Urinary bladder (tissue), 4 donors: ENCODE measurements around the gene JAKMIP1. TPM values are rescaled to one million over a fixed set of nuclear protein-coding genes. Genes with fewer than 3 reads are reported as not detected.

Experiments used
- DNase-seq: peaks from one replicate; pipeline ENCODE4 v3.0.0-alpha.2; 2015; ENCODE audit errors: extremely low spot score
- H3K27ac ChIP-seq: one replicate; pipeline ENCODE4 v1.5.1; 2013; ENCODE audit warnings: low read depth, mild to moderate bottlenecking, moderate library complexity
- H3K36me3 ChIP-seq: one replicate; pipeline ENCODE4 v1.6.1; 2013; ENCODE audit warnings: mild to moderate bottlenecking, moderate library complexity; ENCODE audit not compliant: insufficient read depth
- H3K4me1 ChIP-seq: one replicate; pipeline ENCODE4 v1.6.1; 2013; ENCODE audit warnings: mild to moderate bottlenecking, moderate library complexity; ENCODE audit not compliant: insufficient read depth
- H3K4me3 ChIP-seq: one replicate; pipeline ENCODE4 v1.5.1; 2013; ENCODE audit warnings: low read depth, low read length
- WGBS: extraction: QIAGEN DNeasy Blood & Tissue Kit; methylation state at CpG from one replicate; pipeline ENCODE4 v1.1.7; 2013; 5-methylcytosine and 5-hydroxymethylcytosine counted together
- polyA plus RNA-seq: library from polyadenylated mRNA; stranded (reverse); fragments of 200-250 nt; gene quantifications from one replicate; pipeline ENCODE4 v1.2.3, GENCODE V29; 2013
- total RNA-seq: library from RNA; depleted of rRNA; stranded (reverse); fragments of >200 nt; gene quantifications from one replicate; pipeline ENCODE4 v1.2.3, GENCODE V29; 2014
- donor health status: healthy with polysubstance abuse.
- donor health status: healthy.

Gene JAKMIP1
- total and polyA plus RNA-seq, 2 donors, result 0.58 to 0.61 TPM

DNA sequence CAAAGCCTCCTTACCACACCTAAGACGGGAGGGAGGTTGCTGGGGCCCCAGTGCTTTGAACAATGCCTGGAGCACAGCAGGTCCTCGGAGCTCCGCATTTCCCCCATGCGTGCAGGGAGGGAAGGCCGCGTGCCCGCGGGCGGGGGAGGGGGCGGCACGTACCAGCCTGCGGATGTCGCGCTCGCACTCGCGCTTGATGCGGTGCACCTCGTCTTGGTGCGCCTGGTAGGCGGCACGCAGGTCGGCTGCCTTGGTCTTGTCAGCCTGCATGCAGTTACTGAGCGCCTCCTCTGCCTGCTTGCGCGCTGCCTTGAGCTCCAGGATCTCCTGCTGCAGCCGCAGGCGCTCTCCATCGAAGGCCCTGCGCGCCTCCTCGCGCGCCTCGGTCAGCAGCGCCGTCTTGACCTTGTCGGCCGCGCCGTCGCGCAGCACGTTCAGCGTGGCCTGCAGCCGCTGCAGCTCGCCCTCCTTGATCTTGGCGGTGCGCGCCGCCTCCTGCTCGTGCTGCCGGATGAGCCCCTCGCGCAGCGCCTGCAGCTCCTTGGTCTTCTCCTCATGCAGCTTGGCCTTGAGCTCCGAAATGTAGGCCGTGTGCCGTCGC, 94.9 kb downstream of the JAKMIP1 start:
- Histone ChIP-seq H3K27ac (no peak overlapping the region), H3K36me3 (no peaks in the 10 kb centered on the region), H3K4me3 (no peak overlapping the region), H3K4me1 (no peaks in the 10 kb centered on the region)
- no peak for DNase-seq
- 63% methylated on average over 60 of the region's 60 CpGs for WGBS

DNA sequence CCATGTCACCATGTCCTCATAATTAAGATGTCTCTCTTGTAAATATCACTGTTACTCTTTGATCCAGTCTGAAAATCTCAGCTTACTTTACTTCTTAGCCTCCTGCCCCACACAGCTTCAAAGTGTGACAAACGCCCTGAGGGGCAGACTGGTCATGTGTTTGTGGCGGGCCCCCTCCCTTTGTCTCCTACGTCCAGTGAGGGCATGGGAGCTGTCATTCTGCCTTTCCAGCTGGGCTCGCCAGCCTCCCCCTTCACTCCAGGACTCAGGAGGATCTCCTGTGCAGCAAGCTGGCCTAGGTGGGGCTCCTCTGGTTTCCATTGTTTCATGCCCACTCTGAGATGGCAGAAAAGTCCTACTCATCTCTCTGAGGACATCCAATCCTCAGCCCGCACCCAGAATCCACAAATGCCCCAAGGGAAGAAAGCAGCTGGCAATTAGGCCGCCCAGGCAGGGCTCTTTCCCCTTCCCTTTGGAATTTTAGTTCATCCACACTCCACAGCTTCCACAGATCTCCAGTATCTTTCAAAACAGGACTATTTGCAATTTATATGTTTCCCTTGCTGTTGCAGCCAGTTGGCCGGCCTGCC, 95.7 kb downstream of the JAKMIP1 start:
- 52% methylated on average over 7 of the region's 7 CpGs for WGBS
- Histone ChIP-seq H3K27ac (no peak overlapping the region), H3K4me3 (no peak overlapping the region), H3K4me1 (no peaks in the 10 kb centered on the region), H3K36me3 (no peaks in the 10 kb centered on the region)
- no peak for DNase-seq

DNA sequence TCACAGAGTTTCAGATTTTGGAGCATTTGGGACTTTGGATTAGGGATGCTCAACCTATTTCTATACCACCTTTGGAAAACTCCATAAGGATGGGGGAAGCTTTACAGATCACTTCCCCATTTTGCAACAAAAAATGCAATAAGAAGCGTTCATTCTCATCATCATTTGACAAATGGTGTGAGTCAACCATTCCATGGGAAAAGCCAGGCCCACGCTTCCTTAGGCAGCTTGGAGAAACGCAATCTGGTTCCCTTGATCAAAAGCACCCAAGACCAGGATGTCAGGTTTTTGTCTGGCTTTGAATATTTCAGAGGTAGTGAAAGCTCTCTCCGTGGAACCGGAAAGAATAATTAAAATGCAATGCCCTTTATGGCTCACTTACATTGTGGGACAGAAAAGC, 102.8 kb downstream of the JAKMIP1 start:
- no peaks in the 10 kb centered on the region for H3K36me3 ChIP-seq
- no peak overlapping the region for H3K27ac ChIP-seq
- 84% methylated on average over 5 of the region's 5 CpGs for WGBS
- H3K4me1 ChIP-seq, result no peaks in the 10 kb centered on the region
- DNase-seq, result no peak
- H3K4me3 ChIP-seq, result no peak overlapping the region

DNA sequence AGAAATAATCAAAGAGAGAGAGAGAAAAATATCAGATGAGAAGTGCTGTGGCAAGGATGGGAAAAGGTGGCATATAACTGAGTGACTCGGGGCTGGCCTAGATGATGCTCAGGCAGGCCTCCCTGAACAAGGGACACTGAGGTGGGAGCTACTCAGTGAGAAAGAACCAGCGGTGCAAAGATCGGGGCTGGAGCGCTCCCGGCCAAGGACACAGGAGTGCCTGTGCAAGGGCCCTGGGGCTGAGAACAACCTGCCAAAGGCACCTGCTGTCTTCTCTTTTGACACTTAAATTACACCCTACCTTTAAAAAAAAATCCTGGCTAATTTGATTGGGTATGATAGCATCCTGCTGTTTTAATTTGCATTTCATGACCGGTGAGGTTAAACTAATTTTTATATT, 104.5 kb downstream of the JAKMIP1 start:
- H3K36me3 ChIP-seq, result no peaks in the 10 kb centered on the region
- WGBS, result 90% methylated on average over 6 of the region's 6 CpGs
- DNase-seq, result no peak
- H3K4me3 ChIP-seq, result no peak overlapping the region
- no peaks in the 10 kb centered on the region for H3K4me1 ChIP-seq
- no peak overlapping the region for H3K27ac ChIP-seq

DNA sequence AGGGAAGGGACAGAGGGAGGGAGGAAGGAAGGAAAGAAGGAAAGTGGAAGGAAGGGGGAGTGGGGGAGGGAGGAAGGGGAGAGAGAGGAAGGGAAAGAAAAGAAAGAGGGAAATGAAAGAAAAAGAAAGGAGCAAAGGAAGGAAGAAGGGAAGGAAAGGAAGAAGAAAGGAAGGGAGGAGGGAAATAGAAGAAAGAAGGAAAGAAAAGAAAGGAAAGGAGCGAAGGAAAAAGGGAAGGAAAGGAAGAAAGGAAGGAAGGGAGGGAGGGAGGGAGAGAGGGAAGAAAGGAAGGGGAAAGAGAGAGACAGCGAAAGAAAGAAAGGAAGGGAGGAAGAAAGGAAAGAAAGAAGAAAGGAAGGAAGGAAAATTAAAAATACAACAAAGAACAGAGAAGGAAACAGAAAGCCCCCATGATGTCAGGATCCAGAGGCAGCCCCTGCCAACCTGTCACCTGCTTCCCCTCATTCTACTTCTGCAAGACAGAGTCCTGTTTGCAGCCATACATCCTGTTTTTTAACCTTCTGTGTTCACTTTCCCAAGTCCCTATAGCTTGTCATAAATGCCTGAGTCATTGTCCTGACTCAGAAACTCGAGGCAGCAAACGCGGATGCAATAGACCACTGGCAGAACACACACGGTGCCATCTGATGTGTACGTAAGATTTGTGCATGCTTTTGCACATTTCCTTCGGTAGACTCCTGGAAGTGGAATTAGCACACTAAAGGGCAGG, 105.2 kb downstream of the JAKMIP1 start:
- WGBS, result 49% methylated on average over 8 of the region's 8 CpGs
- H3K4me3 ChIP-seq, result no peak overlapping the region

DNA sequence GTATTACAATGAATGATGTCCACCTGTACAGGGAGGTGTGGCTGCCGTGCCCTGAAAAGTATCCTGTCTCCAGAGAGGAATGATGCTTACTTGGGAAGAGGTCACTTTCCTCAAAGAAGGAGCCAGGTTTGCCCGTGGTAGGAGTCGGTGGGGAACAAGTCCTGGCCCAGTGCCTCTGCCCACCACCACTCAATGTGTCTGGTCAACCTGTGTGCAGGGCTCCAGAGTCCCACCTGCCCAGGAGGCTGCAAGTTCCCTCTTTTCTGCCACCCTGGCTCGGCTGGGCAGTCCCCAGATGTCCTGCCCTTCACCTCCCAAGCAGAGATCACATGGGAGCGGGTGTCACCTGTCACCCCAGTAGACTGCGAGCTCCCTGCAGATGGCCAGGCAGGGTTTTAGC, 106.7 kb downstream of the JAKMIP1 start:
- H3K36me3 ChIP-seq, result no peaks in the 10 kb centered on the region
- H3K27ac ChIP-seq, result no peak overlapping the region
- no peak overlapping the region for H3K4me3 ChIP-seq
- H3K4me1 ChIP-seq, result no peaks in the 10 kb centered on the region
- DNase-seq, result no peak
- WGBS, result 83% methylated on average over 6 of the region's 6 CpGs

More for the DNA sequence above, 105.2 kb downstream of the JAKMIP1 start:
- Histone ChIP-seq H3K27ac (no peak overlapping the region), H3K4me1 (no peaks in the 10 kb centered on the region), H3K36me3 (no peaks in the 10 kb centered on the region)
- no peak for DNase-seq

DNA sequence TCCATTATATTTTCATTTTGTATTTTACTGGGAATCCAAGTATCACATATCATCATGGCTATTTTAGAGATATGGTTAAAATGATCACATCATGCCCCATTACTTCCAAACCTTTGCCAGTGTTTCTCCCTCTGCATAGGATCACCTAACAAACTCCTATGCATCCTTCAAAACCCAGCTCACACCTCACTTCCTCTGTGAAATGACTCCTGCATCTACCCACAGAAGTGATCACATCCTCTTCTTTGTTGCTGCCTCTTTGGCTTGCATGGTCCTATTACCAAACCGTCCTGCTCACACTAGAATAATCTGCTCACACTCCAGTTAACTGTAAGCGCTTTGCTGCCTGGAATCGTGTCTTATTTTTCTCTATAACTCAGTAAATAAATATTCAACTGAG, 107.4 kb downstream of the JAKMIP1 start:
- WGBS, result 90% methylated on average over 3 of the region's 3 CpGs
- no peak overlapping the region for H3K27ac ChIP-seq

DNA sequence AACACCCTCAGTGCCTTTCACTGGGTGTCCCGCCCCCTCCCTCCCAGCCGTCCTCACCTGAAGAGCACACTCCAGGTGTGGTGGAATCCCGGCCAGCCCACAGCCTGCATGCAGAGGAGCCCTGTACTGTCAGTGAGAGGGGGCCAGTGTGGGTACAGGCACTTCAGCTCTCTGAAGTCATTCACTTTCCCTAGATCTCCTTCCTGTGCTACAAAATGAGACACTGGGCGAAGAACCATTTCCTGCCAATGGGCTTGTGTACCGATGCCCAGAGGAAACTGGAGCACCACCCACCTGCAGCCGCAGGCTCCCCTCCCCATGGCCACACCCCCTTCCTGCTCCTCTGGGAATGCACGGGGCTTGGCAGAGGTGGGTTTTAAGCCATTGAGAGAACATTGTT, 108.2 kb downstream of the JAKMIP1 start:
- H3K4me3 ChIP-seq, result no peak overlapping the region
- WGBS, result 29% methylated on average over 7 of the region's 7 CpGs
- H3K36me3 ChIP-seq, result no peaks in the 10 kb centered on the region
- H3K4me1 ChIP-seq, result no peaks in the 10 kb centered on the region
- DNase-seq, result no peak
- no peak overlapping the region for H3K27ac ChIP-seq

More for the DNA sequence above, 107.4 kb downstream of the JAKMIP1 start:
- Histone ChIP-seq H3K4me1 (no peaks in the 10 kb centered on the region), H3K36me3 (no peaks in the 10 kb centered on the region), H3K4me3 (no peak overlapping the region)
- no peak for DNase-seq

DNA sequence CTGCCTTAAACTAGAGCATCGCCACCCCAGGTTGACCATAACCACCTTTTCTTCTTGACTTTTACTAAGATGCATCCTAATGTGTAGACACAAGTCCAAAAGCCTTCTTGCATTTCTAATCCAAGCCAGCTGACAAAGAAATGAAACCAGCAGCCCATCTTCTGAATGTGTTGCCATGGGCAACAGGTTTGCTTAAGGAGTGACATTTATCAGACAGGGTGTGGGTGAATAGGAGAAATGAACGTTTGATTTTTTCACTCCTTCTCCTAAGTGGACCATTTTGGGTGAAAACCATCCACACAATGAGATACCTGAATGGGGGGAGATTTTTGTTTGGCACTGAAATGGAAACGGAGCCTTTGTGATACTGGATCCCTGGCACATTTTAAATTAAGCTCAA, 109.4 kb downstream of the JAKMIP1 start:
- WGBS, result 72% methylated on average over 3 of the region's 3 CpGs
- H3K4me3 ChIP-seq, result no peak overlapping the region
- no peak for DNase-seq

DNA sequence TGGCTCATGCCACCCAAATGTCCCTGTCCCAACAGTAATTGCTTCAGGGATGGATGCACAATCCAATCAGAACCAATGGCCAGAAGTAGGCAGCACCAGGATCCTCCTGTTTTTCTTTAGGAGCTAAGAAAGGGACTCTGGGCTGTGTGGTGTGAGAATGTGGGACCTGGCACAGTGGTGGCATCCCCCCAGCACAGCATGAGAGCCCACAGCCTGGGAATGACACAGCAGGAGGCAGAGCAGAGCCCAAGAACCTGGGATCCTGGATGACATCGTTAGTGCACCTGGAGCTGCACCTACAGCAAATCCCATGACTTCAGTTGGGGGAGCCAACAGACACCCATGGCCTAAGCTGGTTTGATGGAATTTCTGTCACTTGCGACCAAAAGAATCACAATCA, 111.4 kb downstream of the JAKMIP1 start:
- H3K27ac ChIP-seq, result no peak overlapping the region
- H3K4me1 ChIP-seq, result no peaks in the 10 kb centered on the region
- no peaks in the 10 kb centered on the region for H3K36me3 ChIP-seq
- H3K4me3 ChIP-seq, result no peak overlapping the region
- DNase-seq, result no peak
- 89% methylated on average over 2 of the region's 2 CpGs for WGBS

More for the DNA sequence above, 109.4 kb downstream of the JAKMIP1 start:
- H3K27ac ChIP-seq, result no peak overlapping the region
- no peaks in the 10 kb centered on the region for H3K36me3 ChIP-seq
- H3K4me1 ChIP-seq, result no peaks in the 10 kb centered on the region

DNA sequence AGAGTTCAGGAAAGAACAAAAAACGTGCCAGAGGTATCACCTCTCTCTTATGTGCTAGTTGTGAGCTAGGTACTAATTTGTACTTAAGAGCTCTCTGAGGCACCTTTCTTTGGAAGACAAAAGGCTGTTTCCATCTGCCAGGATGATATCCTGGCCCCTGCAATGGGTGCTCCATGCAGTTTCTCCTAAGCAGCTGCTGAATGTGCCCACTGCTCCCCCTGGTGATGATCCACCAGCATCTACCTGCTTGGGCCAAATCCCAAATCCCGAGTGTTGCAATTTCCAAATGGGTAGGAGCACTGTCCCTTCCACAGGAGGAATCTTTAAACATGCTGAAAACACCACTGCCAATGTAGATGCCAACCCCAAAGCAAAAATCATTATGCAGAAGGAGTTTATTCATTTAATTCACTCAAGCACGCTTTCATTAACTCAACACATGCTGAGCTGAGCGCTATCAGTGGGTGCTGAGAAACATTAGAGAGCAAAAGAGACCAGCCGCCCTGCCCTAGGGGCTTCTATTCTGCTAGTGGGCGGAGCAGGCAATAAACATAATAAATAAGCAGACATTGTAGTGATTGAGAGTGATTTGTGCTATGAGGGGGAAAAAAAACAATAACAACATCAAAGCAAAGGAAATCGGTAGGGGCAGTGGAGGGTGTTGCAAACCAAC, 112.5 kb downstream of the JAKMIP1 start:
- no peaks in the 10 kb centered on the region for H3K36me3 ChIP-seq
- H3K4me1 ChIP-seq, result no peaks in the 10 kb centered on the region
- no peak for DNase-seq
- no peak overlapping the region for H3K27ac ChIP-seq
- H3K4me3 ChIP-seq, result no peak overlapping the region
- WGBS, result 48% methylated on average over 7 of the region's 7 CpGs

DNA sequence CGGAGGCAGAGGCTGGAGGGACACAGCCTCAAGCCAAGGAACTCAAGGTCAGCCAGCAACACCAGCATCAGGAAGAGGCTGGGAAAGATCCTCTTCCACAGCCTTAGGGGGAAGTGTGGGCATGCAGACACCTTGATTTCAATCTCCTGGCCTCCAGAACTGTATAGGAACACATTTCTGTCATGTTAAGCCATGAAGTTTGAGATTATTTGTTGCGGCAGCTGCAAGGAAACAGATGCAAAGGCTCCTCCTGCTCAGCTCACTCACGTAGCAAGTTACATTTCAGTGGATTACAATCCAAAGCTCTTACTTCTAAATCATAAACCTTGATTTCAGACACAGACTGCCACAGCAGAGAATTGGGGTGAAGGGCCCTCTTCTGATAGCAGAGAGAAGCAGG, 113.5 kb downstream of the JAKMIP1 start:
- Histone ChIP-seq H3K4me1 (no peaks in the 10 kb centered on the region), H3K36me3 (no peaks in the 10 kb centered on the region), H3K4me3 (no peak overlapping the region), H3K27ac (no peak overlapping the region)
- DNase-seq, result no peak
- 81% methylated on average over 3 of the region's 3 CpGs for WGBS

DNA sequence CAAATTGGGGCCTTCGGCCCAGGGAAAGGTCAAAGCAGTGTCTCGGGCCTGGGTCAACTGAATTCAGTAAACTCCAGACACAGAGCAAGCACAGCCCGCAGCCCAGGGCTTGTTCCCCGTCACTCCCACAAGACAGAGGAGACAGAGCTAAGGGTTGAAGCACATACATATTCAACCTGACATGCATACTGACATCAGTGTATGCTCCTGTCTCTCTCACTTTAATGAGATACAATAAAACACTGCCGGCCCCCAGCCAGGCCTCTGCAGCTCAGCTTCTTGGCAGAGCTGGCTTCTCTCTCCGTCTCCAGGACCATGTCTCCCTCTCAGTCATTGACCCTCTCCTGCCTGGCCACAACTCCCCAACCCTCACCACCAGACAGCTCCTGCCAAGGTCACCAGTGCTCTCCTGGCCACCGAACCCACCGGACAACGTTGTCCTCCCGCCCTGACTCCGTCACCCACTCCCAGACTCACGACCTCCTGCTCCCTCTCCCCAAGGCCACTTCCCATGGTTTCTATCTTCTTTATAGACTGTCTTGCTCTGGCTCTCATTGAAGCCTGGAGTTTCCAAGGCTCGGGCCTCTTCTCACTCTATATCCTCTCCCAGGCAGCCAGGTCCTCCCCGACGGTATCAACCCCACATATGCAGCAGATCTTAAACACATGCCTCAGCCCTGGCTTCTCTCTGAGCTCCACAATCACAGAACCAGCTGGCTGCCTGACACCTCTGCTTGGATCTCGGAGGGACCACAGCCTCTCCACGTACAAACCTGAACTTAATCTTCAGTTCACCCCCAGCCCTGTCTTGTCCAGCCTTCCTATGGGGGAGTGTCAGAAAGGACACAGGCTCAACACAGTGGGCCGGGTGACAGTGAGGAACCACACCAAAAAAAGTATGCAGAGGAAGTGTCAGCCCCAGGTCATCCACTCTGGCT, 114.4 kb downstream of the JAKMIP1 start:
- Histone ChIP-seq H3K36me3 (no peaks in the 10 kb centered on the region), H3K27ac (no peak overlapping the region), H3K4me1 (no peaks in the 10 kb centered on the region), H3K4me3 (no peak overlapping the region)
- DNase-seq, result no peak
- WGBS, result 59% methylated on average over 18 of the region's 18 CpGs
